OCI-LY3 (cell line): ENCODE results near the gene WDR11.

ENCODE experiments used
- H2AFZ ChIP-seq: fragments of 200-600, 300-600 bp; shearing (Covaris generic); 2 replicates; pipeline ENCODE4 v1.6.0; 2014; ENCODE audit warnings: antibody characterized with exemption, low read depth, low read length
- H3K27ac ChIP-seq: fragments of 200-600, 300-600 bp; sonication (generic); 2 replicates; pipeline ENCODE4 v1.5.1; 2014; ENCODE audit warnings: mild to moderate bottlenecking, low read length, moderate library complexity, mixed read lengths
- H3K27me3 ChIP-seq: fragments of 200-600, 300-600 bp; sonication (generic); 2 replicates; pipeline ENCODE4 v1.6.1; 2014; ENCODE audit warnings: low read depth, low read length, mixed read lengths
- H3K36me3 ChIP-seq: fragments of 200-600, 300-600 bp; sonication (generic); replicated peaks from 2 replicates; pipeline ENCODE3; 2014; ENCODE audit warnings: low read depth, low read length, mixed read lengths
- H3K4me1 ChIP-seq: fragments of 300-600, 200-600 bp; sonication (generic); 2 replicates; pipeline ENCODE4 v1.6.1; 2014; ENCODE audit warnings: low read length, mixed read lengths
- H3K4me2 ChIP-seq: fragments of 200-600, 300-600 bp; sonication (generic); 2 replicates; pipeline ENCODE4 v1.6.1; 2014; ENCODE audit warnings: low read length, mixed read lengths
- H3K4me3 ChIP-seq: fragments of 300-600, 200-600 bp; sonication (generic); 2 replicates; pipeline ENCODE4 v1.5.1; 2014; ENCODE audit warnings: antibody characterized with exemption, mild to moderate bottlenecking, low read length, moderate library complexity
- H3K79me2 ChIP-seq: fragments of 300-600, 200-600 bp; shearing (Covaris generic); 2 replicates; pipeline ENCODE4 v1.6.1; 2014; ENCODE audit warnings: mild to moderate bottlenecking, low read length, mixed read lengths
- H3K9ac ChIP-seq: fragments of 300-600, 200-600 bp; shearing (Covaris generic); 2 replicates; pipeline ENCODE4 v1.6.0; 2014; ENCODE audit warnings: mild to moderate bottlenecking, low read length, moderate library complexity
- H3K9me3 ChIP-seq: fragments of 200-600, 300-600 bp; shearing (Covaris generic); 2 replicates; pipeline ENCODE4 v1.6.1; 2014; ENCODE audit warnings: low read length, mixed read lengths; ENCODE audit not compliant: insufficient read depth
- H4K20me1 ChIP-seq: fragments of 200-600, 300-600 bp; sonication (generic); 2 replicates; pipeline ENCODE4 v1.6.1; 2016; ENCODE audit warnings: low read length, mixed read lengths; ENCODE audit not compliant: insufficient read depth
- CTCF ChIP-seq: fragments of 200-600, 300-600 bp; sonication (generic); IDR thresholded peaks from 2 replicates; pipeline ENCODE4 v1.5.1; 2014; ENCODE audit warnings: antibody characterized with exemption, low read length, low read depth
- EZH2phosphoT487 ChIP-seq: fragments of 200-600 bp; shearing (Covaris generic); IDR thresholded peaks from 2 replicates; pipeline ENCODE4 v1.6.1; 2018; ENCODE audit warnings: antibody characterized with exemption, mixed run types, low read depth

The WDR11 gene

DNA sequence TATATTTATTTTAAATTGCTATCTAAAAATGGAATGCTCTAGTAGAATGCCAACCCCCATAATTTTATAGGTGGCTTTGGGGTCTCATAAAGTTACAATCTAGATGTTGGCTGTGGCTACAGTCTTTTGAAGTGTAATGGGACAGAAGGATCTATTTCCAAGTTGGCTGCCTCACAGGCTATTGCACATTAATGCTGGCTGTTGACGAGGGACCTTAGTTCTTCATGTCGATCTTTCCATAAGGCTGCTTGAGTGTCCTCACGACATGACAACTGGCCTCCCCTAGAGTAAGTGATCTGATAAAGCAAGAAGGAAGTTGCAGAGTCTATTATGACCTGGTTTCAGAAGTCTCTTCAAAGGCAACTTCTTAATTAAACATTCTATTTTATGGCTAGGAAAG is 36.3 kb downstream of the WDR11 start:
- TF ChIP-seq CTCF (no peak), EZH2phosphoT487 (no peak)
- Histone ChIP-seq H3K79me2 (no peaks in the 10 kb centered on the region), H3K27ac (no peak overlapping the region), H3K4me1 (no peaks in the 10 kb centered on the region), H3K36me3 (peaks cover 23% of the 10 kb centered on the region), H2AFZ (no peak overlapping the region), H3K9me3 (no peaks in the 10 kb centered on the region), H3K4me2 (no peak overlapping the region), H3K4me3 (no peak overlapping the region), H4K20me1 (no peaks in the 10 kb centered on the region), H3K9ac (no peak overlapping the region), H3K27me3 (no peaks in the 10 kb centered on the region)

- peaks cover 16% of the 10 kb centered on the region for H3K36me3 ChIP-seq
- H3K27ac ChIP-seq, result no peak overlapping the region
- no peaks in the 10 kb centered on the region for H3K27me3 ChIP-seq
- no peak overlapping the region for H3K4me3 ChIP-seq
- H3K9ac ChIP-seq, result no peak overlapping the region
- no peak overlapping the region for H3K4me2 ChIP-seq
- H3K79me2 ChIP-seq, result no peaks in the 10 kb centered on the region
- no peaks in the 10 kb centered on the region for H3K4me1 ChIP-seq
- H2AFZ ChIP-seq, result no peak overlapping the region
- H3K9me3 ChIP-seq, result no peaks in the 10 kb centered on the region
- no peaks in the 10 kb centered on the region for H4K20me1 ChIP-seq
- TF ChIP-seq EZH2phosphoT487 (no peak), CTCF (no peak)
These were observed 40.2 kb downstream of the WDR11 start for GRCh38 chr10:120891365-120891764.

GRCh38 chr10:120894556-120894955 is 43.4 kb downstream of the WDR11 start:
- Histone ChIP-seq H3K4me3 (no peak overlapping the region), H3K4me1 (no peaks in the 10 kb centered on the region), H3K27me3 (no peaks in the 10 kb centered on the region), H3K36me3 (peaks cover 15% of the 10 kb centered on the region), H4K20me1 (no peaks in the 10 kb centered on the region), H3K27ac (no peak overlapping the region), H3K4me2 (no peak overlapping the region), H3K9ac (no peak overlapping the region), H3K79me2 (no peaks in the 10 kb centered on the region), H2AFZ (no peak overlapping the region), H3K9me3 (no peaks in the 10 kb centered on the region)
- TF ChIP-seq EZH2phosphoT487 (no peak), CTCF (no peak)

DNA sequence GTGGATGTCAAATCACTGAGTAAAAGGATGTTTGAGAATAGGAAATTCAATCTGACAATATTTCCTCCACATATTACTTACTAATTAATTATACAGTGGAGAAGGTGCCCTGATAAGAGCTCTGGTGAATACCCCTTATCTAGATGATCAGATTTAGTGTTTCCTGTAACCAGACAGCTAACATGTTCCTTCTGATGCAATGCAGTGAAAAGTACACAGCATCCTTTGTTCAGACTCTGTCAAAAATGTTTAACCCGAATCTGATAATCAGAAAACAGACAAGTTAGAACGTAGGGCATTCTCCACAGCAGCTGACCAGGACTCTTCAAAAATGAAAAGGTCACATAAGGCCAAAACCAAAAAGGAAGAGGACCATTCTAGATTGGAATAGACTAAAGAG is 46.2 kb downstream of the WDR11 start:
- Histone ChIP-seq H3K27ac (no peak overlapping the region), H3K4me1 (no peaks in the 10 kb centered on the region), H3K36me3 (peaks cover 7% of the 10 kb centered on the region), H4K20me1 (no peaks in the 10 kb centered on the region), H3K27me3 (no peaks in the 10 kb centered on the region), H3K9ac (no peak overlapping the region), H3K4me2 (no peak overlapping the region), H3K79me2 (no peaks in the 10 kb centered on the region), H2AFZ (no peak overlapping the region), H3K9me3 (no peaks in the 10 kb centered on the region), H3K4me3 (no peak overlapping the region)
- no peak for TF ChIP-seq EZH2phosphoT487
- no peak for TF ChIP-seq CTCF
